Parathyroid adenoma (tissue), 2 donors: Measurements from ENCODE around the gene GPR153.

Experiments used
- H2AFZ ChIP-seq: fragments of 300-600 bp; sonication (generic); one replicate; pipeline ENCODE4 v1.7.0; 2017; ENCODE audit warnings: antibody characterized with exemption, mild to moderate bottlenecking
- H3K27ac ChIP-seq: fragments of 300-600 bp; sonication (generic); one replicate; pipeline ENCODE4 v1.7.0; 2017
- H3K27me3 ChIP-seq: fragments of 300-600 bp; sonication (generic); one replicate; pipeline ENCODE4 v1.7.0; 2017; ENCODE audit warnings: low read length; ENCODE audit not compliant: control insufficient read depth, insufficient read depth
- H3K36me3 ChIP-seq: fragments of 300-600 bp; sonication (generic); one replicate; pipeline ENCODE4 v1.7.0; 2017; ENCODE audit warnings: low read length; ENCODE audit not compliant: control insufficient read depth, insufficient read depth
- H3K4me1 ChIP-seq: fragments of 300-600 bp; sonication (generic); one replicate; pipeline ENCODE4 v1.7.0; 2017; ENCODE audit warnings: control low read depth
- H3K4me2 ChIP-seq: fragments of 300-600 bp; sonication (generic); one replicate; pipeline ENCODE4 v1.7.0; 2017; ENCODE audit warnings: low read length
- H3K4me3 ChIP-seq: fragments of 300-600 bp; sonication (generic); one replicate; pipeline ENCODE4 v1.7.0; 2017; ENCODE audit warnings: low read depth, low read length
- H3K79me2 ChIP-seq: fragments of 300-600 bp; sonication (generic); one replicate; pipeline ENCODE4 v1.7.0; 2017; ENCODE audit warnings: control low read depth
- H3K9ac ChIP-seq: fragments of 300-600 bp; sonication (generic); one replicate; pipeline ENCODE4 v1.7.0; 2017; ENCODE audit warnings: mild to moderate bottlenecking
- H3K9me3 ChIP-seq: fragments of 300-600 bp; sonication (generic); one replicate; pipeline ENCODE4 v1.7.0; 2017; ENCODE audit warnings: low read length; ENCODE audit not compliant: control insufficient read depth
- CTCF ChIP-seq: fragments of 300-600 bp; sonication (generic); IDR thresholded peaks from one replicate; pipeline ENCODE4 v1.7.0; 2017; ENCODE audit warnings: antibody characterized with exemption, mild to moderate bottlenecking
- donor health status: primary hyperparathyroidism.

Gene GPR153

GRCh38 chr1:6245869-6246496 is 14.9 kb downstream of the GPR153 start:
- H3K4me1 ChIP-seq, result no peaks in the 10 kb centered on the region

GRCh38 chr1:6245086-6245868 is 15.6 kb downstream of the GPR153 start:
- H3K27me3 ChIP-seq, result peaks cover 19% of the 10 kb centered on the region
- no peak overlapping the region for H3K4me3 ChIP-seq
- H3K4me1 ChIP-seq, result no peaks in the 10 kb centered on the region

More at GRCh38 chr1:6245869-6246496, 14.9 kb downstream of the GPR153 start:
- no peak for TF ChIP-seq CTCF
- no peak overlapping the region for H3K4me3 ChIP-seq
- no peak overlapping the region for H3K27ac ChIP-seq
- H3K27me3 ChIP-seq, result peaks cover 19% of the 10 kb centered on the region
- no peaks in the 10 kb centered on the region for H3K9me3 ChIP-seq
- H3K4me2 ChIP-seq, result no peak overlapping the region
- H3K79me2 ChIP-seq, result no peaks in the 10 kb centered on the region
- no peaks in the 10 kb centered on the region for H3K36me3 ChIP-seq
- no peak overlapping the region for H3K9ac ChIP-seq
- no peak overlapping the region for H2AFZ ChIP-seq

GRCh38 chr1:6244401-6245049 is 16.4 kb downstream of the GPR153 start:
- Histone ChIP-seq H3K4me2 (no peak overlapping the region), H3K4me3 (no peak overlapping the region), H3K4me1 (no peaks in the 10 kb centered on the region), H3K9ac (no peak overlapping the region), H3K27ac (no peak overlapping the region), H2AFZ (no peak overlapping the region), H3K9me3 (no peaks in the 10 kb centered on the region), H3K27me3 (peaks cover 19% of the 10 kb centered on the region), H3K79me2 (no peaks in the 10 kb centered on the region), H3K36me3 (no peaks in the 10 kb centered on the region)
- TF ChIP-seq CTCF, result no peak

More at GRCh38 chr1:6245086-6245868, 15.6 kb downstream of the GPR153 start:
- H3K79me2 ChIP-seq, result no peaks in the 10 kb centered on the region
- no peaks in the 10 kb centered on the region for H3K9me3 ChIP-seq
- no peak overlapping the region for H3K9ac ChIP-seq
- peak overlapping the region; percentile 60 for H2AFZ ChIP-seq
- H3K27ac ChIP-seq, result no peak overlapping the region
- H3K4me2 ChIP-seq, result no peak overlapping the region
- TF ChIP-seq CTCF, result peak; percentile 74
- H3K36me3 ChIP-seq, result no peaks in the 10 kb centered on the region

- Histone ChIP-seq H3K27me3 (peaks cover 19% of the 10 kb centered on the region), H3K4me3 (no peak within 1 kb of the TSS), H3K4me2 (no peak within 1 kb of the TSS), H3K4me1 (no peaks in the 10 kb centered on the region), H3K9me3 (no peaks in the 10 kb centered on the region), H3K27ac (no peak within 1 kb of the TSS), H3K9ac (no peak within 1 kb of the TSS), H3K36me3 (no peaks in the 10 kb centered on the region), H2AFZ (no peak within 1 kb of the TSS), H3K79me2 (no peaks in the 10 kb centered on the region)
- no peak for TF ChIP-seq CTCF
Observed at GRCh38 chr1:6243993-6244392, 16.9 kb downstream of the GPR153 start, which contains the start of gene HES3. Gene HES3, plus strand, starts transcription at chr1:6244179. Its CDS starts 187 bp downstream, at chr1:6244366.
